H1 (cell line): ENCODE data around the gene DPP10. TPM values are rescaled to one million over a fixed set of nuclear protein-coding genes. Genes with fewer than 3 reads are reported as not detected.

Experiments used
- CTCF ChIA-PET: fragments of 300-600 bp; sonication (Branson Sonifier 250); formaldehyde crosslinking; loops from one replicate; lab custom pipeline; 2021; ENCODE audit not compliant: partially characterized antibody; lab: Charles Lee
- POLR2A ChIA-PET: fragments of 300-600 bp; sonication (Branson Sonifier 250); formaldehyde crosslinking; loops from one replicate; lab custom pipeline; 2021; ENCODE audit warnings: inconsistent platforms; ENCODE audit not compliant: partially characterized antibody; lab: Charles Lee
- DNase-seq, 2 experiments: peaks; one replicate each; pipeline versions ENCODE4 v3.0.0 to v3.0.0-alpha.2; 2010 to 2022; ENCODE audit warnings: low spot score in 2 of 2, low read depth in 1 of 2, mixed read lengths in 1 of 2
- FAIRE-seq: peaks from 2 replicates; lab custom pipeline; 2011; peaks lifted over from hg19 to GRCh38; lab: Jason Lieb, UNC
- H2AFZ ChIP-seq: 2 replicates; pipeline ENCODE4 v1.8.1; 2012; ENCODE audit warnings: low read length, inconsistent platforms
- H2AK5ac ChIP-seq: 2 replicates; pipeline ENCODE4 v1.6.1; 2013; ENCODE audit warnings: low read depth, low read length
- H2BK120ac ChIP-seq: replicated peaks from 2 replicates; pipeline ENCODE3; 2013; ENCODE audit warnings: low read depth, low read length, inconsistent platforms
- H2BK12ac ChIP-seq: 2 replicates; pipeline ENCODE4 v1.6.1; 2013; ENCODE audit warnings: low read depth, low read length
- H2BK15ac ChIP-seq: 2 replicates; pipeline ENCODE4 v1.6.1; 2013; ENCODE audit warnings: low read length
- H2BK20ac ChIP-seq: 2 replicates; pipeline ENCODE4 v1.6.1; 2013; ENCODE audit warnings: low read length
- H2BK5ac ChIP-seq: 2 replicates; pipeline ENCODE4 v1.6.1; 2013; ENCODE audit warnings: low read depth, low read length
- H3K14ac ChIP-seq: 2 replicates; pipeline ENCODE4 v1.6.1; 2013; ENCODE audit warnings: inconsistent platforms; ENCODE audit not compliant: insufficient read length
- H3K18ac ChIP-seq: 2 replicates; pipeline ENCODE4 v1.6.1; 2013; ENCODE audit warnings: low read length; ENCODE audit errors: extremely low read depth
- H3K23ac ChIP-seq: 2 replicates; pipeline ENCODE4 v1.6.1; 2013; ENCODE audit warnings: inconsistent platforms; ENCODE audit not compliant: insufficient read length
- H3K23me2 ChIP-seq: 2 replicates; pipeline ENCODE4 v1.6.1; 2013; ENCODE audit warnings: low read depth, low read length
- H3K27ac ChIP-seq: 2 replicates; pipeline ENCODE4 v1.6.1; 2011; ENCODE audit warnings: low read depth, low read length, inconsistent platforms
- H3K27me3 ChIP-seq, 4 experiments: replicated peaks in 1 of 4; 1 replicate in 1 of 4; 2 replicates in 3 of 4; pipeline versions ENCODE4 v1.6.1 to v1.8.1; 2011 to 2013; ENCODE audit warnings: low read length in 3 of 4, mild to moderate bottlenecking in 3 of 4, inconsistent platforms in 2 of 4, mixed read lengths in 2 of 4, moderate library complexity in 1 of 4; ENCODE audit not compliant: control insufficient read depth in 3 of 4, insufficient read depth in 3 of 4; ENCODE audit errors: extremely low read depth in 1 of 4
- H3K36me3 ChIP-seq, 4 experiments: 2 replicates each; pipeline versions ENCODE4 v1.6.1 to v1.8.1; 2011 to 2013; ENCODE audit warnings: mild to moderate bottlenecking in 4 of 4, low read length in 3 of 4, moderate library complexity in 2 of 4, control low read depth in 1 of 4, inconsistent platforms in 1 of 4; ENCODE audit not compliant: insufficient read depth in 4 of 4, control insufficient read depth in 2 of 4
- H3K4ac ChIP-seq: replicated peaks from 2 replicates; pipeline ENCODE3; 2013; ENCODE audit warnings: low read length, low read depth, mixed read lengths, inconsistent platforms; ENCODE audit not compliant: insufficient read length
- H3K4me1 ChIP-seq, 4 experiments: replicated peaks in 1 of 4; 1 replicate in 1 of 4; 2 replicates in 3 of 4; pipeline versions ENCODE4 v1.6.1 to v1.8.1; 2011 to 2013; ENCODE audit warnings: low read length in 3 of 4, inconsistent platforms in 2 of 4, mixed read lengths in 1 of 4; ENCODE audit not compliant: insufficient read depth in 4 of 4, control insufficient read depth in 3 of 4
- H3K4me2 ChIP-seq, 2 experiments: 2 replicates each; pipeline versions ENCODE4 v1.6.1 to v1.8.1; 2011 to 2013; ENCODE audit warnings: low read depth in 2 of 2, low read length in 2 of 2, control low read depth in 1 of 2, inconsistent platforms in 1 of 2, mild to moderate bottlenecking in 1 of 2; ENCODE audit not compliant: insufficient read depth in 1 of 2
- H3K4me3 ChIP-seq, 4 experiments: fragments of 200-600, 300-600 bp in 1 of 4; sonication (generic), shearing (Covaris generic), sonication (Bioruptor Twin) in 1 of 4; 2 replicates each; pipeline versions ENCODE4 v1.5.1 to v1.8.1; 2011 to 2016; ENCODE audit warnings: low read length in 4 of 4, low read depth in 3 of 4, control low read depth in 2 of 4, inconsistent platforms in 2 of 4, mild to moderate bottlenecking in 2 of 4, mixed read lengths in 1 of 4, moderate library complexity in 1 of 4; ENCODE audit not compliant: insufficient read depth in 2 of 4; ENCODE audit errors: extremely low read depth in 1 of 4
- H3K56ac ChIP-seq: replicated peaks from 2 replicates; pipeline ENCODE3; 2013; ENCODE audit warnings: low read depth, mild to moderate bottlenecking, mixed read lengths, low read length, inconsistent platforms; ENCODE audit not compliant: insufficient read length
- H3K79me1 ChIP-seq: 2 replicates; pipeline ENCODE4 v1.6.1; 2013; ENCODE audit warnings: low read depth, low read length, control low read depth
- H3K79me2 ChIP-seq, 2 experiments: 2 replicates each; pipeline versions ENCODE4 v1.6.1 to v1.8.1; 2012 to 2013; ENCODE audit warnings: low read length in 2 of 2, mild to moderate bottlenecking in 2 of 2, inconsistent platforms in 1 of 2; ENCODE audit not compliant: insufficient read depth in 2 of 2, control insufficient read depth in 1 of 2
- H3K9ac ChIP-seq, 4 experiments: replicated peaks in 1 of 4; 1 replicate in 1 of 4; 2 replicates in 3 of 4; pipeline versions ENCODE4 v1.6.1 to v1.8.1; 2011 to 2013; ENCODE audit warnings: low read depth in 3 of 4, low read length in 3 of 4, control low read depth in 2 of 4, mild to moderate bottlenecking in 2 of 4, moderate library complexity in 2 of 4, inconsistent platforms in 1 of 4; ENCODE audit errors: extremely low read depth in 1 of 4
- H3K9me3 ChIP-seq, 2 experiments: 2 replicates each; pipeline versions ENCODE4 v1.6.1 to v1.8.1; 2012 to 2013; ENCODE audit warnings: mild to moderate bottlenecking in 2 of 2, moderate library complexity in 2 of 2, control low read depth in 1 of 2, inconsistent platforms in 1 of 2, low read depth in 1 of 2, low read length in 1 of 2, mixed read lengths in 1 of 2; ENCODE audit not compliant: insufficient read depth in 2 of 2
- H4K20me1 ChIP-seq, 2 experiments: replicated peaks in 1 of 2; 2 replicates each; pipeline versions ENCODE3 to v1.8.1; 2011 to 2013; ENCODE audit warnings: inconsistent platforms in 2 of 2, low read length in 2 of 2, mild to moderate bottlenecking in 1 of 2; ENCODE audit not compliant: insufficient read depth in 2 of 2, control insufficient read depth in 1 of 2
- H4K5ac ChIP-seq: 2 replicates; pipeline ENCODE4 v1.6.1; 2013; ENCODE audit warnings: low read length, low read depth, mixed read lengths, inconsistent platforms; ENCODE audit not compliant: insufficient read length
- H4K8ac ChIP-seq: 2 replicates; pipeline ENCODE4 v1.8.0; 2013; ENCODE audit warnings: mild to moderate bottlenecking, moderate library complexity, low read length, inconsistent platforms; ENCODE audit not compliant: insufficient read depth; ENCODE audit errors: extremely low read depth
- H4K91ac ChIP-seq: replicated peaks from 2 replicates; pipeline ENCODE3; 2013; ENCODE audit warnings: low read length, mixed read lengths, inconsistent platforms; ENCODE audit not compliant: insufficient read length
- BRCA1 ChIP-seq: IDR thresholded peaks from 2 replicates; pipeline ENCODE4 v1.6.1; 2012; ENCODE audit warnings: low read depth, low read length, improper control_type of control experiment
- CHD2 ChIP-seq: IDR thresholded peaks from 2 replicates; pipeline ENCODE4 v1.6.1; 2012; ENCODE audit warnings: low read length, improper control_type of control experiment
- EZH2 ChIP-seq: fragments of 200-600 bp; sonication (generic); IDR thresholded peaks from 2 replicates; pipeline ENCODE4 v1.7.1; 2012; ENCODE audit warnings: low read depth, mild to moderate bottlenecking, moderate library complexity, low read length, inconsistent platforms; ENCODE audit not compliant: severe bottlenecking
- GABPA ChIP-seq: IDR thresholded peaks from 2 replicates; pipeline ENCODE4 v1.6.1; 2011; ENCODE audit warnings: mild to moderate bottlenecking, low read length, moderate library complexity, borderline replicate concordance; ENCODE audit not compliant: insufficient read depth
- KDM5A ChIP-seq: fragments of 200-600 bp; IDR thresholded peaks from 2 replicates; pipeline ENCODE4 v1.7.1; 2012; ENCODE audit warnings: mild to moderate bottlenecking, low read length, inconsistent platforms, mixed read lengths
- MAFK ChIP-seq: IDR thresholded peaks from 2 replicates; pipeline ENCODE4 v1.6.1; 2012; ENCODE audit warnings: low read depth, mild to moderate bottlenecking, improper control_type of control experiment, low read length
- POU5F1 ChIP-seq: IDR thresholded peaks from 2 replicates; pipeline ENCODE4 v1.6.1; 2011; ENCODE audit warnings: low read depth, mild to moderate bottlenecking, low read length, moderate library complexity
- SRF ChIP-seq: IDR thresholded peaks from 2 replicates; pipeline ENCODE4 v1.6.1; 2011; ENCODE audit warnings: mild to moderate bottlenecking, low read depth, low read length, moderate library complexity
- TAF1 ChIP-seq: IDR thresholded peaks from 2 replicates; pipeline ENCODE4 v1.6.1; 2011; ENCODE audit warnings: mild to moderate bottlenecking, low read depth, low read length
- USF2 ChIP-seq: IDR thresholded peaks from 2 replicates; pipeline ENCODE4 v1.6.1; 2011; ENCODE audit warnings: low read length, improper control_type of control experiment
- WGBS, 2 experiments: shearing (Covaris generic) in 1 of 2; methylation state at CpG; one replicate each; pipeline versions ENCODE4 v1.1.6 to v1.1.7; 2013 to 2015; ENCODE audit warnings: low lambda C conversion rate in 2 of 2, mixed read lengths in 2 of 2, inconsistent platforms in 1 of 2, low coverage in 1 of 2, missing lambda C conversion rate in 1 of 2; ENCODE audit not compliant: insufficient replicate concordance in 2 of 2, insufficient coverage in 1 of 2, insufficient read length in 1 of 2; ENCODE audit errors: extremely low coverage in 1 of 2, missing lambda C conversion rate in 1 of 2; 5-methylcytosine and 5-hydroxymethylcytosine counted together
- polyA plus RNA-seq, 7 experiments: library from polyadenylated mRNA; depleted of rRNA in 3 of 7; stranded (reverse) in 5 of 7; unstranded in 2 of 7; fragments of >200 nt in 5 of 7; fragments of 200-250 nt in 2 of 7; gene quantifications; 1 replicate in 5 of 7; 2 replicates in 1 of 7; 4 replicates in 1 of 7; pipeline versions ENCODE4 v1.2.1 to v1.2.3, GENCODE V29; 2011 to 2013; ENCODE audit warnings: missing spikeins in 2 of 7, mixed read lengths in 2 of 7
- total RNA-seq: library from RNA; stranded (reverse); fragmentation: NEBNext Ultra II Directional; extraction: Animal tissue kit (Norgen Biotek cat#: 25700); gene quantifications from 2 replicates; pipeline ENCODE4 v1.2.1, GENCODE V29; 2021
- TF ChIP-seq, protein P1 (sequence below): IDR thresholded peaks from 2 replicates; pipeline ENCODE4 v1.6.1; 2011; ENCODE audit warnings: low read depth, mild to moderate bottlenecking, low read length; ENCODE audit not compliant: insufficient read depth

The DPP10 gene
- total and polyA plus RNA-seq, 2 of the 8 experiments (the other 6 are each of a cell fraction or from before 2014, with no cell fraction given) = 3.3 to 7.2 TPM

DNA sequence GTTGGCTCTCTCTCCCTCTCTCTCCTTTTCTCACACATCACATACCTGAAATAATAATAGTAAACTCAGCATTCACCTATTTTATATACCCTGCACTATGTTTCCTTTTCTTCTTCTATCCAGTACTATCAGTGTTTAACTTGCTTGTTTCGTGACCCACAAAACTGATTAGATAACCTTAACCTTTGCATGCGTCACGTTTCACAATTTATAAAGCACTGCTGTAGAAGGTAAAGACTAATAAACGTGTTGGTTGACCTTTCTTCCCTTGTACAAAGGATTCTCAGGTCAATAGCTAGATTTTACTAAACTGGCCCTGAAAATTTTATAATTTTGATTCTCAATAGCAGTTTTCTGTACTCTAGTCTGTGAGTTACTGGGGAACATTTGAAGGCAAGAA lies 791.7 kb downstream of the DPP10 start:
- no peak overlapping the region for H4K5ac ChIP-seq
- H3K27ac ChIP-seq = no peak overlapping the region
- no peak overlapping the region for H3K14ac ChIP-seq
- no peaks in the 10 kb centered on the region for H3K23me2 ChIP-seq
- TF ChIP-seq SRF (no peak), MAFK (no peak), BRCA1 (no peak), EZH2 (no peak), GABPA (no peak), KDM5A (no peak), TAF1 (no peak), CHD2 (no peak), USF2 (no peak), POU5F1 (no peak)
- TF ChIP-seq, protein P1, sequence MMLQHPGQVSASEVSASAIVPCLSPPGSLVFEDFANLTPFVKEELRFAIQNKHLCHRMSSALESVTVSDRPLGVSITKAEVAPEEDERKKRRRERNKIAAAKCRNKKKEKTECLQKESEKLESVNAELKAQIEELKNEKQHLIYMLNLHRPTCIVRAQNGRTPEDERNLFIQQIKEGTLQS = no peak
- H3K79me2 ChIP-seq = no peaks in the 10 kb centered on the region
- no peaks in the 10 kb centered on the region for H3K79me1 ChIP-seq
- H3K18ac ChIP-seq = no peak overlapping the region
- H2BK15ac ChIP-seq = no peak overlapping the region
- H3K9ac ChIP-seq = no peak overlapping the region
- no peak overlapping the region for H2BK12ac ChIP-seq
- H3K23ac ChIP-seq = no peak overlapping the region
- H2AK5ac ChIP-seq = no peak overlapping the region
- no peaks in the 10 kb centered on the region for H3K36me3 ChIP-seq
- DNase-seq (no peak), FAIRE-seq (no peak)
- no peak overlapping the region for H4K91ac ChIP-seq
- H3K9me3 ChIP-seq = no peaks in the 10 kb centered on the region
- no peak overlapping the region for H3K56ac ChIP-seq
- no peak overlapping the region for H2BK120ac ChIP-seq
- H3K4me1 ChIP-seq = no peaks in the 10 kb centered on the region; a peak in 1 of 7 replicates
- no peak overlapping the region for H2BK5ac ChIP-seq
- POLR2A ChIA-PET = no interaction called here
- WGBS, 2 experiments = 95% methylated on average over 4 of the region's 4 CpGs; no CpG with 5 or more reads in 1 of the 2 experiments
- H4K8ac ChIP-seq = no peak overlapping the region
- H2BK20ac ChIP-seq = no peak overlapping the region
- no peak overlapping the region for H3K4me2 ChIP-seq
- H4K20me1 ChIP-seq = no peaks in the 10 kb centered on the region
- no peak overlapping the region for H3K4me3 ChIP-seq
- no peak overlapping the region for H2AFZ ChIP-seq
- CTCF ChIA-PET = no interaction called here
- H3K4ac ChIP-seq = no peak overlapping the region
- H3K27me3 ChIP-seq = no peaks in the 10 kb centered on the region
